ENCODE data around the gene CNDP1.

GRCh38 chr18:74631623-74632350 is 97.5 kb downstream of the CNDP1 start:
- TF ChIP-seq CTCF (optimal IDR thresholded peaks at IDR 0.05 in 1 of 3, IDR thresholded peaks at IDR 0.05 in 1 of 3, conservative IDR thresholded peaks at IDR 0.05 in 1 of 3; ENCODE audit: extremely low read depth in 1 of 3, insufficient read depth in 2 of 3, low read length in 3 of 3) = no peak
- TF ChIP-seq EZH2 (IDR thresholded peaks at IDR 0.05; ENCODE audit: low read length) = no peak
